Nephron (organoid): Measurements from ENCODE around the gene CFL1.

Experiments
- H3K27ac Mint-ChIP-seq, 3 experiments: 2 replicates each; pipeline ENCODE4 v1.8.0; 2020; ENCODE audit warnings: mixed read lengths in 3 of 3, mild to moderate bottlenecking in 2 of 3, moderate library complexity in 1 of 3
- H3K27me3 Mint-ChIP-seq: 2 replicates; pipeline ENCODE4 v1.8.0; 2021; ENCODE audit warnings: low read depth, mild to moderate bottlenecking, moderate library complexity, mixed read lengths
- H3K36me3 Mint-ChIP-seq: 2 replicates; pipeline ENCODE4 v1.8.0; 2020; ENCODE audit warnings: low read depth, mixed read lengths
- H3K4me1 Mint-ChIP-seq: 2 replicates; pipeline ENCODE4 v1.8.0; 2020; ENCODE audit warnings: mixed read lengths
- H3K4me3 Mint-ChIP-seq, 3 experiments: 2 replicates each; pipeline ENCODE4 v1.8.0; 2020; ENCODE audit warnings: mild to moderate bottlenecking in 3 of 3, mixed read lengths in 3 of 3, moderate library complexity in 2 of 3
- H3K9me3 Mint-ChIP-seq: 2 replicates; pipeline ENCODE4 v1.8.0; 2020; ENCODE audit warnings: mixed read lengths
- TF ChIP-seq, protein P1 (sequence below), 3 experiments: fragments of 200-600 bp; sonication (generic); IDR thresholded peaks; one replicate each; pipeline ENCODE4 v1.5.0; 2021; ENCODE audit warnings: antibody characterized with exemption in 3 of 3; ENCODE audit not compliant: unreplicated experiment in 3 of 3

Gene CFL1

GRCh38 chr11:65885231-65885630 lies 27.3 kb upstream of the CFL1 start:
- Mint-ChIP-seq H3K4me1 (peaks cover 29% of the 10 kb centered on the region), H3K36me3 (peaks cover 25% of the 10 kb centered on the region), H3K27me3 (no peaks in the 10 kb centered on the region), H3K4me3 (no peak overlapping the region), H3K27ac (no peak overlapping the region), H3K9me3 (no peaks in the 10 kb centered on the region)
- TF ChIP-seq, protein P1, sequence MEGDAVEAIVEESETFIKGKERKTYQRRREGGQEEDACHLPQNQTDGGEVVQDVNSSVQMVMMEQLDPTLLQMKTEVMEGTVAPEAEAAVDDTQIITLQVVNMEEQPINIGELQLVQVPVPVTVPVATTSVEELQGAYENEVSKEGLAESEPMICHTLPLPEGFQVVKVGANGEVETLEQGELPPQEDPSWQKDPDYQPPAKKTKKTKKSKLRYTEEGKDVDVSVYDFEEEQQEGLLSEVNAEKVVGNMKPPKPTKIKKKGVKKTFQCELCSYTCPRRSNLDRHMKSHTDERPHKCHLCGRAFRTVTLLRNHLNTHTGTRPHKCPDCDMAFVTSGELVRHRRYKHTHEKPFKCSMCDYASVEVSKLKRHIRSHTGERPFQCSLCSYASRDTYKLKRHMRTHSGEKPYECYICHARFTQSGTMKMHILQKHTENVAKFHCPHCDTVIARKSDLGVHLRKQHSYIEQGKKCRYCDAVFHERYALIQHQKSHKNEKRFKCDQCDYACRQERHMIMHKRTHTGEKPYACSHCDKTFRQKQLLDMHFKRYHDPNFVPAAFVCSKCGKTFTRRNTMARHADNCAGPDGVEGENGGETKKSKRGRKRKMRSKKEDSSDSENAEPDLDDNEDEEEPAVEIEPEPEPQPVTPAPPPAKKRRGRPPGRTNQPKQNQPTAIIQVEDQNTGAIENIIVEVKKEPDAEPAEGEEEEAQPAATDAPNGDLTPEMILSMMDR (IDR thresholded peaks at IDR 0.05; ENCODE audit: unreplicated experiment in 3 of 3), result no peak

GRCh38 chr11:65884716-65885092 lies 26.7 kb upstream of the CFL1 start:
- H3K27me3 Mint-ChIP-seq, result no peaks in the 10 kb centered on the region
- H3K27ac Mint-ChIP-seq, result peak overlapping the region in 1 of 3 experiments; percentile 60
- peak overlapping the region; percentile 61 to 79 (median 66) for H3K4me3 Mint-ChIP-seq
- peaks cover 25% of the 10 kb centered on the region for H3K36me3 Mint-ChIP-seq
- H3K9me3 Mint-ChIP-seq, result no peaks in the 10 kb centered on the region
- TF ChIP-seq, protein P1 (IDR thresholded peaks at IDR 0.05; ENCODE audit: unreplicated experiment in 3 of 3), result peak; percentile 98 to 99 (median 98)
- peaks cover 24% of the 10 kb centered on the region for H3K4me1 Mint-ChIP-seq

GRCh38 chr11:65883786-65884715 lies 26.1 kb upstream of the CFL1 start:
- peaks cover 18% of the 10 kb centered on the region for H3K4me1 Mint-ChIP-seq
- no peaks in the 10 kb centered on the region for H3K27me3 Mint-ChIP-seq
- H3K27ac Mint-ChIP-seq, result peak overlapping the region in 1 of 3 experiments; percentile 60
- H3K36me3 Mint-ChIP-seq, result peaks cover 25% of the 10 kb centered on the region
- TF ChIP-seq, protein P1 (IDR thresholded peaks at IDR 0.05; ENCODE audit: unreplicated experiment in 3 of 3), result no peak
- no peak overlapping the region for H3K4me3 Mint-ChIP-seq
- no peaks in the 10 kb centered on the region for H3K9me3 Mint-ChIP-seq

GRCh38 chr11:65883058-65883761 lies 25.2 kb upstream of the CFL1 start:
- no peak overlapping the region for H3K27ac Mint-ChIP-seq
- peaks cover 25% of the 10 kb centered on the region for H3K36me3 Mint-ChIP-seq
- H3K9me3 Mint-ChIP-seq, result no peaks in the 10 kb centered on the region
- H3K4me1 Mint-ChIP-seq, result peaks cover 13% of the 10 kb centered on the region
- TF ChIP-seq, protein P1 (IDR thresholded peaks at IDR 0.05; ENCODE audit: unreplicated experiment in 3 of 3), result no peak
- H3K4me3 Mint-ChIP-seq, result no peak overlapping the region
- no peaks in the 10 kb centered on the region for H3K27me3 Mint-ChIP-seq

DNA sequence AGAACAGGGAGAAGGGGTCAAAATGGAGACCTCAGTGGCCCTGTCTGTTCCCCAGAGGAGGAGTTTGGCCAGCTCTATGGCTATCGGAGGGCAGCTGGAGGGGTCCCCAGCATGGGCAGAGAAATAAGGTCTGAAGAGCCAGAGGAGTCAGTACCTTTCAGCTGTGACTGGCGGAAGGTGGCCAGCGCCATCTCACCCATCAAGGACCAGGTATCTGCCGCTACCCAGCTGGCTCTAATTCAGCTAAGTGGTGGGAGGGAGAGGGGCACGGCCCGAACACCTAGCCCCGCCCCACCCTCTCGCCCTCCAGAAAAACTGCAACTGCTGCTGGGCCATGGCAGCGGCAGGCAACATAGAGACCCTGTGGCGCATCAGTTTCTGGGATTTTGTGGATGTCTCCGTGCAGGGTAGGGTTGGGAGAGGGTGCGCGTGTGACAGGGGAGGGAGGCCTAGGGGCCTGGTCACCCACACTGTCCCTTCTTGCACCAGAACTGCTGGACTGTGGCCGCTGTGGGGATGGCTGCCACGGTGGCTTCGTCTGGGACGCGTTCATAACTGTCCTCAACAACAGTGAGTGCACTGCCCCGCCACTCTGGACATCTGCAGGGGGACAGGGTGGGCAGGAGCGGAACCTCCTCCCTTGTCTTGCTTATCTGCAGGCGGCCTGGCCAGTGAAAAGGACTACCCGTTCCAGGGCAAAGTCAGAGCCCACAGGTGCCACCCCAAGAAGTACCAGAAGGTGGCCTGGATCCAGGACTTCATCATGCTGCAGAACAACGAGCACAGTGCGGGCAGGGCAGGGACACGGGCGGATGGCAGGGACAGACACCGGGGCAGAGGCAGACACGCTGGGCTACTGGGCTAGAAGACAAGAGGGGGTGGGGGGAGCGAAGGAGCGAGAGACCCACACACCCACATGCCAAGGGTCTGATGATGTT lies 24.4 kb upstream of the CFL1 start:
- TF ChIP-seq, protein P1 (IDR thresholded peaks at IDR 0.05; ENCODE audit: unreplicated experiment in 3 of 3), result no peak
- Mint-ChIP-seq H3K27ac (no peak overlapping the region), H3K27me3 (no peaks in the 10 kb centered on the region), H3K4me1 (peaks cover 13% of the 10 kb centered on the region), H3K36me3 (peaks cover 25% of the 10 kb centered on the region), H3K9me3 (no peaks in the 10 kb centered on the region), H3K4me3 (peak overlapping the region in 1 of 3 experiments; percentile 23)
